Neural progenitor cell (in vitro differentiated cells): ENCODE results near the gene CARD8. TPM values are rescaled to one million over a fixed set of nuclear protein-coding genes. Genes with fewer than 3 reads are reported as not detected.

Source experiments
- DNase-seq: peaks from one replicate; pipeline ENCODE4 v3.0.0-alpha.2; 2016; ENCODE audit warnings: low spot score
- H2AFZ ChIP-seq: fragments of 200-600 bp; sonication (generic); replicated peaks from 2 replicates; pipeline ENCODE4 v1.6.1; 2016; ENCODE audit warnings: antibody characterized with exemption
- H3F3A ChIP-seq: fragments of 200-600 bp; sonication (generic); 2 replicates; pipeline ENCODE4 v1.6.1; 2016; ENCODE audit warnings: antibody characterized with exemption, low read depth
- H3K27ac ChIP-seq: fragments of 200-600 bp; sonication (generic); 2 replicates; pipeline ENCODE4 v1.5.1; 2016; ENCODE audit warnings: mild to moderate bottlenecking
- H3K27me3 ChIP-seq: fragments of 200-600 bp; sonication (generic); 2 replicates; pipeline ENCODE4 v1.6.1; 2016; ENCODE audit warnings: mild to moderate bottlenecking, moderate library complexity
- H3K36me3 ChIP-seq: fragments of 200-600 bp; sonication (generic); 2 replicates; pipeline ENCODE4 v1.5.1; 2016
- H3K4me1 ChIP-seq: fragments of 200-600 bp; sonication (generic); 2 replicates; pipeline ENCODE4 v1.6.1; 2016; ENCODE audit warnings: mixed run types
- H3K4me2 ChIP-seq: fragments of 200-600 bp; sonication (generic); 2 replicates; pipeline ENCODE4 v1.6.1; 2016
- H3K4me3 ChIP-seq: fragments of 200-600 bp; sonication (generic); 2 replicates; pipeline ENCODE4 v1.5.1; 2016
- H3K79me2 ChIP-seq: fragments of 200-600 bp; sonication (generic); 2 replicates; pipeline ENCODE4 v1.6.1; 2016; ENCODE audit warnings: low read depth
- H3K9ac ChIP-seq: fragments of 200-600 bp; sonication (generic); 2 replicates; pipeline ENCODE4 v1.6.1; 2016
- H3K9me3 ChIP-seq: fragments of 200-600 bp; sonication (generic); 2 replicates; pipeline ENCODE4 v1.5.1; 2016; ENCODE audit warnings: low read depth
- H4K20me1 ChIP-seq: fragments of 200-600 bp; sonication (generic); 2 replicates; pipeline ENCODE4 v1.6.1; 2016; ENCODE audit warnings: low read depth
- H3K27ac Mint-ChIP-seq: 3 replicates; pipeline ENCODE4 v1.8.0; 2021; ENCODE audit warnings: mixed read lengths
- H3K27me3 Mint-ChIP-seq: 2 replicates; pipeline ENCODE4 v1.8.0; 2022; ENCODE audit warnings: low read depth, mild to moderate bottlenecking, inconsistent platforms, moderate library complexity, mixed read lengths; ENCODE audit not compliant: insufficient read depth
- H3K36me3 Mint-ChIP-seq: 3 replicates; pipeline ENCODE4 v1.8.0; 2021; ENCODE audit warnings: mixed read lengths
- H3K4me1 Mint-ChIP-seq: 3 replicates; pipeline ENCODE4 v1.8.0; 2021; ENCODE audit warnings: mixed read lengths
- H3K4me3 Mint-ChIP-seq: 3 replicates; pipeline ENCODE4 v1.8.0; 2021; ENCODE audit warnings: mild to moderate bottlenecking, moderate library complexity, mixed read lengths
- H3K9me3 Mint-ChIP-seq: 3 replicates; pipeline ENCODE4 v1.8.0; 2020; ENCODE audit warnings: mixed read lengths
- EZH2 ChIP-seq: fragments of 200-600 bp; sonication (generic); IDR thresholded peaks from 2 replicates; pipeline ENCODE4 v1.6.1; 2017; ENCODE audit warnings: antibody characterized with exemption, mild to moderate bottlenecking, moderate library complexity
- EZH2phosphoT487 ChIP-seq: fragments of 200-600 bp; sonication (generic); IDR thresholded peaks from 2 replicates; pipeline ENCODE4 v1.6.1; 2017; ENCODE audit warnings: antibody characterized with exemption
- total RNA-seq: library from RNA; depleted of rRNA; stranded (reverse); fragments of >200 nt; gene quantifications from 2 replicates; pipeline ENCODE4 v1.2.3, GENCODE V29; 2015; ENCODE audit warnings: low replicate concordance
- TF ChIP-seq, protein P1 (sequence below): fragments of 200-600 bp; sonication (generic); IDR thresholded peaks from 2 replicates; pipeline ENCODE4 v1.5.1; 2017; ENCODE audit warnings: antibody characterized with exemption, mild to moderate bottlenecking

CARD8 gene
- total RNA-seq, 1 donor from 2014 or later, result 59.7 TPM

DNA sequence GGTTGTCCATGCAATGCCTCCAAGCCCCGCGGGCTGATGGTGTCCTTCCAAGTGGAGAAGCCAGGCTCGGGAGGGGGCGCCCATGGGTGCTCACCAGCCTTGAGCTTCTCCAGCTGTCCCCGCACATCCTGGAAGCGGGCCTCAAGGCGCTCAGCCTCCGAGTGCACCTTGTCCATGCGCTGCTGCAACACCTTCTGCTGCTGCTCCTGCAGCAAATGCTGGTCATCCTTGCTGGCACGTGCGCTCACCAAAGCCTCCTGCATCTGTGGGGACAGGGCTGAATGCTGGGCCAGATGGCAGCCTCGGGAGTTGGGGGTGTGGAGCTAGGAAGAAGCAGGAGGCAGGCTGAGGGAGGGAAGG is 46.9 kb upstream of the CARD8 start:
- no peaks in the 10 kb centered on the region for H3K9me3 Mint-ChIP-seq
- H3K9me3 ChIP-seq, result no peaks in the 10 kb centered on the region
- no peaks in the 10 kb centered on the region for H3K36me3 Mint-ChIP-seq

DNA sequence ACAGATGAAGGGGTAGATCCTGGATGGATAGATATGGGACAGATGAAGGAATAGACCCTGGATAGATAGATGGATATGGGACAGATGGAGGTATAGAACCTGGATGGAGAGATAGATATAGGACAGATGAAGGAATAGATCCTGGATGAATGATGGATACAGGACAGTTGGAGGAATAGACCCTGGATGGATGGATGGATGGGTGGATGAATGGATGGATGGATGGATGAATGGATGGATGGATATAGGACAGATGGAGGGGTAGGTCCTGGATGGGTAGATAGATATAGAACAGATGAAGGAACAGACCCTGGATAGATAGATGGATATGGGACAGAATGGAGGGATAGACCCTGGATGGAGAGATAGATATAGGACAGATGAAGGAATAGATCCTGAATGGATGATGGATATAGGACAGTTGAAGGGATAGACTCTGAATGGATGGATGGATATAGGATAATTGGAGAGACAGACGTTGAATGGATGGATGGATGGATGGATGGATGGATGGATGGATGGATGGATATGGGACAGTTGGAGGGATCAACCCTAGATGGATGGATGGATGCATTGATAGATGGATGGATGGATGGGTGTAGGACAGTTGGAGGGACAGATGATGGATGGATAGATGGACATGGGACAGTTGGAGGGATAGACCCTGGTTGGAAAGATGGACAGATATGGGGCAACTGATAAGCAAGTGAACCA is 46.3 kb upstream of the CARD8 start:
- H2AFZ ChIP-seq, result no peak overlapping the region
- Mint-ChIP-seq H3K36me3 (no peaks in the 10 kb centered on the region), H3K27ac (no peak overlapping the region), H3K4me3 (no peak overlapping the region), H3K9me3 (no peaks in the 10 kb centered on the region), H3K4me1 (no peaks in the 10 kb centered on the region), H3K27me3 (no peaks in the 10 kb centered on the region)
- no peak overlapping the region for H3K9ac ChIP-seq
- no peaks in the 10 kb centered on the region for H3K4me1 ChIP-seq
- H4K20me1 ChIP-seq, result no peaks in the 10 kb centered on the region
- no peak overlapping the region for H3K4me2 ChIP-seq
- DNase-seq, result no peak
- no peak overlapping the region for H3K4me3 ChIP-seq
- H3F3A ChIP-seq, result no peaks in the 10 kb centered on the region
- H3K27ac ChIP-seq, result no peak overlapping the region
- H3K36me3 ChIP-seq, result no peaks in the 10 kb centered on the region
- H3K27me3 ChIP-seq, result no peaks in the 10 kb centered on the region
- H3K79me2 ChIP-seq, result no peaks in the 10 kb centered on the region
- no peaks in the 10 kb centered on the region for H3K9me3 ChIP-seq
- TF ChIP-seq EZH2phosphoT487 (no peak), EZH2 (no peak)
- TF ChIP-seq, protein P1, sequence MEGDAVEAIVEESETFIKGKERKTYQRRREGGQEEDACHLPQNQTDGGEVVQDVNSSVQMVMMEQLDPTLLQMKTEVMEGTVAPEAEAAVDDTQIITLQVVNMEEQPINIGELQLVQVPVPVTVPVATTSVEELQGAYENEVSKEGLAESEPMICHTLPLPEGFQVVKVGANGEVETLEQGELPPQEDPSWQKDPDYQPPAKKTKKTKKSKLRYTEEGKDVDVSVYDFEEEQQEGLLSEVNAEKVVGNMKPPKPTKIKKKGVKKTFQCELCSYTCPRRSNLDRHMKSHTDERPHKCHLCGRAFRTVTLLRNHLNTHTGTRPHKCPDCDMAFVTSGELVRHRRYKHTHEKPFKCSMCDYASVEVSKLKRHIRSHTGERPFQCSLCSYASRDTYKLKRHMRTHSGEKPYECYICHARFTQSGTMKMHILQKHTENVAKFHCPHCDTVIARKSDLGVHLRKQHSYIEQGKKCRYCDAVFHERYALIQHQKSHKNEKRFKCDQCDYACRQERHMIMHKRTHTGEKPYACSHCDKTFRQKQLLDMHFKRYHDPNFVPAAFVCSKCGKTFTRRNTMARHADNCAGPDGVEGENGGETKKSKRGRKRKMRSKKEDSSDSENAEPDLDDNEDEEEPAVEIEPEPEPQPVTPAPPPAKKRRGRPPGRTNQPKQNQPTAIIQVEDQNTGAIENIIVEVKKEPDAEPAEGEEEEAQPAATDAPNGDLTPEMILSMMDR, result no peak

More for the DNA sequence above, 46.9 kb upstream of the CARD8 start:
- TF ChIP-seq EZH2 (no peak), EZH2phosphoT487 (no peak)
- TF ChIP-seq, protein P1, result no peak
- H3K36me3 ChIP-seq, result no peaks in the 10 kb centered on the region
- Mint-ChIP-seq H3K27me3 (no peaks in the 10 kb centered on the region), H3K4me1 (no peaks in the 10 kb centered on the region), H3K4me3 (no peak overlapping the region), H3K27ac (no peak overlapping the region)
- no peaks in the 10 kb centered on the region for H4K20me1 ChIP-seq
- no peak overlapping the region for H3K27ac ChIP-seq
- H3K4me1 ChIP-seq, result no peaks in the 10 kb centered on the region
- H3K4me3 ChIP-seq, result no peak overlapping the region
- H3K9ac ChIP-seq, result no peak overlapping the region
- no peak overlapping the region for H3K4me2 ChIP-seq
- no peaks in the 10 kb centered on the region for H3K79me2 ChIP-seq
- H3F3A ChIP-seq, result no peaks in the 10 kb centered on the region
- no peak overlapping the region for H2AFZ ChIP-seq
- DNase-seq, result no peak
- H3K27me3 ChIP-seq, result no peaks in the 10 kb centered on the region

DNA sequence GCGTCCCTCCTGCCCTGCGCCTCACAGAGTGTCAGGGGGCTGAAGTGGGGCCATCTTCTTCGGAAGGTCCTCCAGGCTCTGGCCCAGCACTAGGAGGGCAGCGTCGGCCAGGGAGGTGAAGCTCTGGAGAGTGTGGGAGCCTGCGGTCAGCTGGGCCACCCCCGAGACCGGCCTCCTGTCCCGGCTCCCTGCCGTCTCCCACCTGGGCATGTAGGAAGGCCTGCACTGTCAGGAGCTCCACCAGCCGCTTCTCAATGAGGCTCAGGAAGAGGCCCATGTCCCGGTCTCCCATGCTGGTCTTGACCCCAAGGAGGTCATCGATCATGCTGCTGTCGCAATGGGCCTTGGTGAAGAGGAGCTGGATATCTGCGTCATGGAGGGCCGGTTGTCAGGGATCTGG is 42.3 kb upstream of the CARD8 start:
- Mint-ChIP-seq H3K9me3 (no peaks in the 10 kb centered on the region), H3K27me3 (peaks cover 6% of the 10 kb centered on the region), H3K27ac (no peak overlapping the region), H3K4me3 (no peak overlapping the region), H3K36me3 (no peaks in the 10 kb centered on the region), H3K4me1 (peaks cover 9% of the 10 kb centered on the region)
- Histone ChIP-seq H3K36me3 (no peaks in the 10 kb centered on the region), H3K27ac (no peak overlapping the region), H3F3A (no peaks in the 10 kb centered on the region), H3K4me3 (no peak overlapping the region), H2AFZ (no peak overlapping the region), H3K79me2 (no peaks in the 10 kb centered on the region), H3K4me1 (no peaks in the 10 kb centered on the region), H3K4me2 (no peak overlapping the region), H3K9me3 (no peaks in the 10 kb centered on the region), H3K9ac (no peak overlapping the region), H4K20me1 (no peaks in the 10 kb centered on the region), H3K27me3 (no peaks in the 10 kb centered on the region)
- DNase-seq, result no peak
- TF ChIP-seq EZH2 (no peak), EZH2phosphoT487 (no peak)
- TF ChIP-seq, protein P1, result no peak
